Uterus (tissue), 4 donors: ENCODE measurements around the gene CSNK1G2. TPM values are rescaled to one million over a fixed set of nuclear protein-coding genes. Genes with fewer than 3 reads are reported as not detected.

ENCODE experiments used
- DNase-seq, 2 donors: peaks; one replicate each; pipeline ENCODE4 v3.0.0-alpha.2; 2019 to 2020
- H3K27ac ChIP-seq, 2 donors: fragments of 200-600 bp; sonication (generic); 1 replicate in 1 of 2; 2 replicates in 1 of 2; pipeline ENCODE4 v1.5.1; 2016 to 2018
- H3K27me3 ChIP-seq, 2 donors: fragments of 200-600 bp; sonication (generic); one replicate each; pipeline ENCODE4 v1.5.1; 2018 to 2019; ENCODE audit warnings: control low read depth in 1 of 2
- H3K36me3 ChIP-seq, 2 donors: fragments of 200-600 bp; sonication (generic); one replicate each; pipeline ENCODE4 v1.5.1; 2019; ENCODE audit warnings: control low read depth in 1 of 2
- H3K4me1 ChIP-seq, 2 donors: fragments of 200-600 bp; sonication (generic); one replicate each; pipeline ENCODE4 v1.5.1; 2018 to 2019; ENCODE audit warnings: control low read depth in 1 of 2
- H3K4me3 ChIP-seq, 2 donors: fragments of 200-600 bp; sonication (generic); 1 replicate in 1 of 2; 2 replicates in 1 of 2; pipeline ENCODE4 v1.5.1; 2018 to 2019; ENCODE audit warnings: mild to moderate bottlenecking in 1 of 2
- H3K9me3 ChIP-seq, 2 donors: fragments of 200-600 bp; sonication (generic); one replicate each; pipeline ENCODE4 v1.5.1; 2019; ENCODE audit warnings: control low read depth in 1 of 2
- POLR2A ChIP-seq, 2 donors: fragments of 450-650 bp; IDR thresholded peaks; one replicate each; pipeline ENCODE4 v1.6.1; 2016; ENCODE audit warnings: antibody characterized with exemption in 2 of 2, mild to moderate bottlenecking in 1 of 2, moderate library complexity in 1 of 2
- intact Hi-C: fragments of 100-400 bp; cut with DNase I; formaldehyde crosslinking; loops from one replicate; pipeline ENCODE4 v1.15.1; 2023; ENCODE audit warnings: low total_unique reads
- total RNA-seq, 4 donors: library from RNA; depleted of rRNA in 3 of 4; stranded (reverse); fragments of >200 nt in 3 of 4; gene quantifications; one replicate each; pipeline versions ENCODE4 v1.1.0 to v1.2.4, GENCODE V29; 2014 to 2023
- TF ChIP-seq, protein P1 (sequence below), 4 experiments: fragments of 200-600 bp in 2 of 4; fragments of 450-650 bp in 2 of 4; sonication (generic) in 2 of 4; IDR thresholded peaks; one replicate each; pipeline ENCODE4 v1.5.1; 2016 to 2019; ENCODE audit warnings: antibody characterized with exemption in 4 of 4, mild to moderate bottlenecking in 2 of 4, moderate library complexity in 1 of 4
- donor health status: DM: yes; HTN: yes; CAD: no.

CSNK1G2 gene
- total RNA-seq, 4 donors from 2014 or later, result 8.2 to 59.4 (median 46.7) TPM

DNA sequence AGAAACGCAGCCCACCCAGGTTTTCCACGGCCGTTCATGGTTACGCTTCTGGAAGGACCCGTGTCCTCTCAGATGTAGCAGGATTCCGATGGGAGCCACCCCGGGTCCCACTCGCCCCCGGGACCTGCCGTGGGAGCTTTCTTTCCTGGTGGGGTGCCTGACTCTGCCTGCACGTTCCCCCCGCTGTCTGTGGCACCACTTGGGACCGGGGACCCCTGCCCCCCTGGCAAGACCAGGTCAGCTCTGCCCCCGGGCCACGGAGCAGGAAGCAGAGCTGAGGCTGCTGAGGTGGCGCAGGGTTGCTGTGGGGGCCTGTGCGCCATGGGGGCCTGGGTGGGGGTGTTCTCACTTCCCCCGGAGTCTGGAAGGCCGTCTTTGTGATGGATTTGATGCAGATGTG lies 12.1 kb downstream of the CSNK1G2 start:
- intact Hi-C loops, result no loop called here
- TF ChIP-seq, protein P1, sequence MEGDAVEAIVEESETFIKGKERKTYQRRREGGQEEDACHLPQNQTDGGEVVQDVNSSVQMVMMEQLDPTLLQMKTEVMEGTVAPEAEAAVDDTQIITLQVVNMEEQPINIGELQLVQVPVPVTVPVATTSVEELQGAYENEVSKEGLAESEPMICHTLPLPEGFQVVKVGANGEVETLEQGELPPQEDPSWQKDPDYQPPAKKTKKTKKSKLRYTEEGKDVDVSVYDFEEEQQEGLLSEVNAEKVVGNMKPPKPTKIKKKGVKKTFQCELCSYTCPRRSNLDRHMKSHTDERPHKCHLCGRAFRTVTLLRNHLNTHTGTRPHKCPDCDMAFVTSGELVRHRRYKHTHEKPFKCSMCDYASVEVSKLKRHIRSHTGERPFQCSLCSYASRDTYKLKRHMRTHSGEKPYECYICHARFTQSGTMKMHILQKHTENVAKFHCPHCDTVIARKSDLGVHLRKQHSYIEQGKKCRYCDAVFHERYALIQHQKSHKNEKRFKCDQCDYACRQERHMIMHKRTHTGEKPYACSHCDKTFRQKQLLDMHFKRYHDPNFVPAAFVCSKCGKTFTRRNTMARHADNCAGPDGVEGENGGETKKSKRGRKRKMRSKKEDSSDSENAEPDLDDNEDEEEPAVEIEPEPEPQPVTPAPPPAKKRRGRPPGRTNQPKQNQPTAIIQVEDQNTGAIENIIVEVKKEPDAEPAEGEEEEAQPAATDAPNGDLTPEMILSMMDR (IDR thresholded peaks at IDR 0.05), result no peak
- no peak for TF ChIP-seq POLR2A (IDR thresholded peaks at IDR 0.05)
- Histone ChIP-seq H3K4me3 (no peak overlapping the region), H3K9me3 (no peaks in the 10 kb centered on the region), H3K4me1 (no peaks in the 10 kb centered on the region), H3K27me3 (no peaks in the 10 kb centered on the region), H3K36me3 (no peaks in the 10 kb centered on the region), H3K27ac (no peak overlapping the region)
- no peak for DNase-seq

DNA sequence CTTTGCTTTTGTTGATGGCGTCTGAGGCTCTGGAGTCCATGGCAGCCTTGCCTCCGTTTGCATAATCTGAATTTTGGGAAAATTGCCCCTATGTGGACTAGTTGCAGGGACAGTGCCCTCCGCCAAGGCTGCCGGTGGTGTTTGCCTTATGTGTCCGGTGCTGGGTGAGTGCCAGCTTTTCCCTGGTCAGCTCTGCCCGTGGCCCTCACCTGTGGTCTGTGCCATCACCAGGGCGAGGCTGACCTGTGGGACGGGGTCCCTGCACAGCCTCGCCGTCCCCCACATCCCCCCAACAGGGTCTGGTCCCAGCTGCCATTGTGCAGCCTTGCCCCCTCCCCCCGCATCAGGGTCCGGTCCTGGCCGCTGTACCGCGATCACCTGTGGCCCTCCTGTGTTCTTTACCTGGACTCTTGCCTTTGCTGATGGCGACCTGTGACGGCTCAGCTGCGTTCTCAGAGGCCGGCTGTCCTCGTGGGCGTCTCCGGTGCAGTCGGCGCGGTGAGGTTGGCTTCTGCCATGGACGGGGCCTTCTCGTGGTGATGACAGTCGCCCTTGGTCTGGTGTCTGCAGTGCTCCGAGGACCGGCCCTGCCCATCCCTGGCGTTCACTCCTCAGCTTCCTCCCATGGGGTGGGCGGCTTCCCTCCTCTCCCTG lies 12.6 kb downstream of the CSNK1G2 start:
- intact Hi-C loops, result no loop called here
- Histone ChIP-seq H3K9me3 (no peaks in the 10 kb centered on the region), H3K27ac (no peak overlapping the region), H3K36me3 (no peaks in the 10 kb centered on the region), H3K4me3 (no peak overlapping the region), H3K4me1 (no peaks in the 10 kb centered on the region), H3K27me3 (no peaks in the 10 kb centered on the region)
- DNase-seq, result no peak
- TF ChIP-seq, protein P1 (IDR thresholded peaks at IDR 0.05), result no peak
- TF ChIP-seq POLR2A (IDR thresholded peaks at IDR 0.05), result no peak

DNA sequence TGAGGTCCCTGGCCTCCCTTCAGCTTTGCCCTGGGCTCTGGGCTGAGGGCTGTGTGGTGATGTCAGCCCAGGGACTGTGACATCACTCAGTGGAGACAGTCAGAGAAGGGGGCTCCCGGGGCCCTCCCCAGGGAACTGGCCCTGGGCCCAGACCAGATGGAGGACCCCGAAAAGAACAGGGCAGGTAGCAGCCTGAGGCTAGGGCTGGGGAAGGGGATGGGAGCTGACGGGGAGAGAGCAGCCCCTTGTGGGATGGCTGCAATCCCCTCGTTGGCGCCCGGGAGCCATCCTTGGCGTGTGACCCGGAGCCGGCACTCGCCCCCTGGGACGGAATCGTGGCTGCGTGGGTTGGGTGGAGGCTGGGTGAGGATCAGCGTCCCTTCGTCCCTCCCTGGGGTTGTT lies 13.6 kb downstream of the CSNK1G2 start:
- no peak overlapping the region for H3K27ac ChIP-seq
- intact Hi-C loops, result no loop called here
- no peak for DNase-seq
- no peak overlapping the region for H3K4me3 ChIP-seq
- H3K4me1 ChIP-seq, result no peaks in the 10 kb centered on the region
- no peaks in the 10 kb centered on the region for H3K9me3 ChIP-seq
- no peaks in the 10 kb centered on the region for H3K27me3 ChIP-seq
- no peak for TF ChIP-seq POLR2A (IDR thresholded peaks at IDR 0.05)
- TF ChIP-seq, protein P1 (IDR thresholded peaks at IDR 0.05), result no peak
- H3K36me3 ChIP-seq, result no peaks in the 10 kb centered on the region

DNA sequence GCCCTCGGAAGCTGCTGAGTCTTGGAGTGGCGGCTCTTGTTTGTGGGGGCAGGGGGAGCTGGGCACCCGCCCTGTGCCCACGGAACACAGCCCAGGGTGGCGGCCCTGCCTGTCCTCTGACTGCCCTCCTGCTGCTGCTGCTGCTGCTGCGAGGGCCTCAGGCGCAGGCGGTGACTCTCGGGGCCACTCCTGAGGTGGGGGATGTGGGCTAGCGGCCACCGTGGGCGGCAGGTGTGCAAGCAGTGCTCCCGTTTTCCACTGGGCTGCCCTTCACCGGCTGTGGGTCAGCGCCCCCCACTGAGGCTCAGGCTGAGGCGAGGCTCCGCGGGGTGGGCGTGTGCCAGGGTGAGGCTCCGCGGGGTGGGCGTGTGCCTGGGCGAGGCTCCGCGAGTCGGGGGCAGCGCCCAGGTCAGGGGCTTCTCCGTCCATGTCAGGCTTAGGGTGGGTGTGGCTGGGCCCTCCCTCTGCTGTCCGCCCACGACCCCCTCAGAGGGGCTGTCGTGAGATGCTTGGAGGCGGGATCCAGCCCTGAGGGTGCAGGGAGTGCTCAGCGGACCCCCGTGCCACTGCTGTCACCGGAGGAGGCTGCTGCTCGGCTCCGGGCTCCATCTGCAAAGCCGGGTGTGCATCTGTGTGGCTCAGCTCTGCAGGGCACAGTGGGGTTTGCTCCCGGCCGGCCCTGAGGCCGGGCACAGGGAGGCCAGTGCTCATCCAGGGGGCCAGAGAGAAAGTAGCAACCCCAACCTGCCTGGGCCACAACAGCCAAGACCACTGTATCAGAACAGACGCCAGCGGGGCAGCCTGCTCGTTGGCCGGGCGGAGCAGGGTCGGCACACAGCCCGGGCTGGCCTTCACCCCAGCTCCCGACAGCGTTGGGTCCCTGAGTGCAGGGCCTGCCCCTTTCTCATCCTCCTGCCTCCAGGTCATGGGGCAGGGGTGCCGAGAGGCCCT lies 14.5 kb downstream of the CSNK1G2 start:
- DNase-seq, result no peak
- Histone ChIP-seq H3K27me3 (no peaks in the 10 kb centered on the region), H3K36me3 (no peaks in the 10 kb centered on the region), H3K9me3 (no peaks in the 10 kb centered on the region), H3K27ac (no peak overlapping the region), H3K4me1 (no peaks in the 10 kb centered on the region), H3K4me3 (no peak overlapping the region)
- intact Hi-C loops, result no loop called here
- TF ChIP-seq POLR2A (IDR thresholded peaks at IDR 0.05), result no peak
- TF ChIP-seq, protein P1 (IDR thresholded peaks at IDR 0.05), result no peak

DNA sequence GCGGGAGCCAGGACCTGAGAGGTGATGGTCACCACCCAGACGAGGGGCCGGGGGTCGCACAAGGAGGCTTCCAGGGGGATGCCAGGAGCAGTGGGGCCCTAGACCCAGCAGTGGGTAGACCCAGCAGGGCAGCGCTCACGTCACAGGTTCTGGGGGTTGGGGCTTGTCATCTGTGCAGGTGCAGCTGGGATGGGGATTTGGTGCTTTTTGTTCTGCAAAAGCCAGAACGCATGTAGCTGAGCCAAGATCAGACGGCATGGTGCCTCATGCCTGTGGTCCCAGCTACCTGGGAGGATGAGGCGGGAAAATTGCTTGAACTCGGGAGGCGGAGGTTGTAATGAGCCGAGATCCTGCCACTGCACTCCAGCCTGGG lies 15.1 kb downstream of the CSNK1G2 start:
- Histone ChIP-seq H3K36me3 (no peaks in the 10 kb centered on the region), H3K9me3 (no peaks in the 10 kb centered on the region), H3K27ac (no peak overlapping the region), H3K27me3 (no peaks in the 10 kb centered on the region), H3K4me3 (no peak overlapping the region), H3K4me1 (peaks cover 0 to 2% of the 10 kb centered on the region in 2 donors)
- TF ChIP-seq, protein P1 (IDR thresholded peaks at IDR 0.05), result no peak
- TF ChIP-seq POLR2A (IDR thresholded peaks at IDR 0.05), result no peak
- DNase-seq, result no peak
- intact Hi-C loops, result no loop called here
